LoVo (cell line): ENCODE data around the gene ACAT1.
"Not testable (repeated sequence)": the region's sequence is repeated elsewhere in the genome, so short reads cannot be mapped to it uniquely, and the experiment has no call there.

Source experiments
- DNase-seq: peaks from one replicate; pipeline ENCODE4 v3.0.0-alpha.2; 2016; ENCODE audit warnings: low spot score

ACAT1 gene

GRCh38 chr11:108121274-108122155 is at the start of gene ACAT1:
ACAT1 (plus strand) TSS chr11:108121567; CDS start chr11:108121607, 40 bp downstream.
- DNase-seq: peak; percentile 93

GRCh38 chr11:108084811-108085210 is 36.6 kb upstream of the ACAT1 start:
- no peak for DNase-seq

GRCh38 chr11:108085672-108086071 is 35.7 kb upstream of the ACAT1 start:
- DNase-seq: no peak

- DNase-seq: no peak
These were observed 29.2 kb upstream of the ACAT1 start for GRCh38 chr11:108092134-108092533.

- DNase-seq: no peak
These were observed 28.1 kb upstream of the ACAT1 start for GRCh38 chr11:108093128-108093904.

- no peak for DNase-seq
These were observed 24.2 kb upstream of the ACAT1 start for GRCh38 chr11:108097179-108097578.

GRCh38 chr11:108101090-108101775 is 20.1 kb upstream of the ACAT1 start:
- no peak for DNase-seq

- DNase-seq: no peak
These were observed 10.2 kb upstream of the ACAT1 start for GRCh38 chr11:108111126-108111525.

- DNase-seq: no peak
These were observed 9.3 kb upstream of the ACAT1 start for GRCh38 chr11:108112057-108112456.

- DNase-seq: peak; percentile 45
These were observed 5.7 kb upstream of the ACAT1 start for GRCh38 chr11:108115500-108116140.

- DNase-seq: peak; percentile 34
These were observed 3.5 kb upstream of the ACAT1 start for GRCh38 chr11:108117746-108118371.

- not testable (repeated sequence) for DNase-seq
These were observed 462 bp upstream of the ACAT1 start for GRCh38 chr11:108120936-108121273.

GRCh38 chr11:108122166-108122628 is 830 bp downstream of the ACAT1 start:
- DNase-seq: peak; percentile 8

GRCh38 chr11:108125096-108125495 is 3.7 kb downstream of the ACAT1 start:
- DNase-seq: no peak

GRCh38 chr11:108128772-108129171 is 7.4 kb downstream of the ACAT1 start:
- no peak for DNase-seq

- DNase-seq: no peak
These were observed 10.6 kb downstream of the ACAT1 start for GRCh38 chr11:108131993-108132392.

- DNase-seq: not testable (repeated sequence)
These were observed 11.7 kb downstream of the ACAT1 start for GRCh38 chr11:108132993-108133538.

GRCh38 chr11:108135845-108136544 is 14.6 kb downstream of the ACAT1 start:
- no peak for DNase-seq

GRCh38 chr11:108137212-108137611 is 15.8 kb downstream of the ACAT1 start:
- DNase-seq: no peak

GRCh38 chr11:108142304-108142703 is 20.9 kb downstream of the ACAT1 start:
- DNase-seq: no peak

GRCh38 chr11:108144615-108145014 is 23.2 kb downstream of the ACAT1 start:
- no peak for DNase-seq
